Astrocyte of the spinal cord (primary cell): ENCODE results near the gene MYL4.

Source experiments
- DNase-seq: peaks from one replicate; pipeline ENCODE4 v3.0.0; 2011; ENCODE audit warnings: low read depth, low spot score
- H3K4me3 ChIP-seq: 2 replicates; pipeline ENCODE4 v1.5.1; 2011; ENCODE audit warnings: low read depth, mild to moderate bottlenecking, low read length, moderate library complexity
- in situ Hi-C: cut with HindIII; loops from 2 replicates; pipeline ENCODE4 v1.10.0; 2017; ENCODE audit warnings: low sequenced_read_pairs
- TF ChIP-seq, protein P1 (sequence below): IDR thresholded peaks from 2 replicates; pipeline ENCODE4 v1.5.1; 2012; ENCODE audit warnings: low read depth, mild to moderate bottlenecking, low read length, inconsistent platforms

MYL4 gene

GRCh38 chr17:47184681-47185080 lies 24.5 kb upstream of the MYL4 start:
- no peak overlapping the region for H3K4me3 ChIP-seq
- TF ChIP-seq, protein P1, sequence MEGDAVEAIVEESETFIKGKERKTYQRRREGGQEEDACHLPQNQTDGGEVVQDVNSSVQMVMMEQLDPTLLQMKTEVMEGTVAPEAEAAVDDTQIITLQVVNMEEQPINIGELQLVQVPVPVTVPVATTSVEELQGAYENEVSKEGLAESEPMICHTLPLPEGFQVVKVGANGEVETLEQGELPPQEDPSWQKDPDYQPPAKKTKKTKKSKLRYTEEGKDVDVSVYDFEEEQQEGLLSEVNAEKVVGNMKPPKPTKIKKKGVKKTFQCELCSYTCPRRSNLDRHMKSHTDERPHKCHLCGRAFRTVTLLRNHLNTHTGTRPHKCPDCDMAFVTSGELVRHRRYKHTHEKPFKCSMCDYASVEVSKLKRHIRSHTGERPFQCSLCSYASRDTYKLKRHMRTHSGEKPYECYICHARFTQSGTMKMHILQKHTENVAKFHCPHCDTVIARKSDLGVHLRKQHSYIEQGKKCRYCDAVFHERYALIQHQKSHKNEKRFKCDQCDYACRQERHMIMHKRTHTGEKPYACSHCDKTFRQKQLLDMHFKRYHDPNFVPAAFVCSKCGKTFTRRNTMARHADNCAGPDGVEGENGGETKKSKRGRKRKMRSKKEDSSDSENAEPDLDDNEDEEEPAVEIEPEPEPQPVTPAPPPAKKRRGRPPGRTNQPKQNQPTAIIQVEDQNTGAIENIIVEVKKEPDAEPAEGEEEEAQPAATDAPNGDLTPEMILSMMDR, result no peak
- DNase-seq, result no peak
- in situ Hi-C loops, result no loop called here

GRCh38 chr17:47188271-47188875 lies 20.8 kb upstream of the MYL4 start:
- in situ Hi-C loops, result no loop called here
- peak; percentile 59 for DNase-seq
- H3K4me3 ChIP-seq, result peak overlapping the region; percentile 75
- TF ChIP-seq, protein P1, result no peak

- in situ Hi-C loops, result no loop called here
- DNase-seq, result peak; percentile 97
- TF ChIP-seq, protein P1, result no peak
- peak within 1 kb of the TSS; percentile 75 for H3K4me3 ChIP-seq
Observed at GRCh38 chr17:47188876-47189731, 20.0 kb upstream of the MYL4 start, which contains the start of gene CDC27. Gene CDC27, minus strand, starts transcription at chr17:47189295. Its CDS starts 123 bp downstream, at chr17:47189172.

GRCh38 chr17:47189732-47190237 lies 19.4 kb upstream of the MYL4 start:
- peak overlapping the region; percentile 75 for H3K4me3 ChIP-seq
- TF ChIP-seq, protein P1, result no peak
- in situ Hi-C loops, result no loop called here
- no peak for DNase-seq

- no peak overlapping the region for H3K4me3 ChIP-seq
- DNase-seq, result no peak
- TF ChIP-seq, protein P1, result no peak
- in situ Hi-C loops, result no loop called here
Observed at GRCh38 chr17:47190243-47190642, 18.9 kb upstream of the MYL4 start.

DNA sequence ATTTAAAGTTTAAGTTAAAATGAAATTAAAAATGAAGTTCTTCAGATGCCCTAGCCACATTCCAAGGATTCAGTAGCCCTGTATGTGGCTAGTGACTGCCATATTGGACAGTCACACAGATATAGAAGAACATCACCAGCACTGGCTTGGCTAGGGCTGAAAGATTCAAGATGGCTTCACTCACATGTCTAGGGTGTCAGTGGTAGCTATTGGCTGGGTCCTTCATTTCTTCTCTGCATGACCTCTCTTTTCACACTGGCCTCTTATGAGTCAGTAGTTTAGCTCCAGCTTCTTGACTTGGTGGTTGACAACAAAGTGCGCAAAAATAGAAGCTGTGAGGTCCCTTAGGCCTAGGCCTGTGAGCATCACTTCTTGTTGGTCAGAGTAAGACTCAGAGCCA lies 18.4 kb upstream of the MYL4 start:
- H3K4me3 ChIP-seq, result no peak overlapping the region
- in situ Hi-C loops, result no loop called here
- DNase-seq, result no peak
- TF ChIP-seq, protein P1, result no peak
